HL-60 (cell line): ENCODE measurements around the gene PMIS2.

Source experiments
- CTCF ChIP-seq: IDR thresholded peaks from one replicate; pipeline ENCODE4 v1.5.1; 2011; ENCODE audit warnings: low read length, control low read depth, inconsistent platforms; ENCODE audit not compliant: insufficient read depth
- POLR2AphosphoS5 ChIP-seq: IDR thresholded peaks from 2 replicates; pipeline ENCODE4 v1.6.1; 2012; ENCODE audit warnings: low read depth
- SPI1 ChIP-seq: IDR thresholded peaks from 2 replicates; pipeline ENCODE4 v1.6.1; 2012; ENCODE audit warnings: low read depth, mild to moderate bottlenecking, borderline replicate concordance
- TF ChIP-seq, protein P1 (sequence below): IDR thresholded peaks from 2 replicates; pipeline ENCODE4 v1.6.1; 2012; ENCODE audit warnings: low read depth; ENCODE audit not compliant: insufficient replicate concordance

DNA sequence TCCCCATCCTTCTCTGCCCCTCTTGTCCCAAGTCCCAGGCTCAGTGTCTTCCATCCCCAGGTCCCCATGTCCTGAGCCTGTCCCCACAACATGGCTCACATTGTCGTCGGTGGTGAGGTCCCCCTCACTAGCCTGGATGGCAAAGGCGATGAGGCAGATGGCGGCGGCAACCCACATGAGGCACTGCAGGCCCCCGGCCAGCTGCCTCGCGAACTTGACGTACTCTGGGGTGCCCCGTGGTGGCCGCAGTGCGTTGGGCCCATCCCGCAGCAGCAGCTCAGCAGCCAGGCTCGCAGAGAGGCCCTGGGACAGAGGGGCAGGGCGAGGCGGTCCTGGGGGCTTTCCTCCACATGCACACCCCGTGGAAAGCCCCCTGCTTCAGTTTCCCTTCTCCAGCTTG, 23.6 kb upstream of the PMIS2 start:
- TF ChIP-seq CTCF (no peak), POLR2AphosphoS5 (no peak), SPI1 (no peak)
- TF ChIP-seq, protein P1, sequence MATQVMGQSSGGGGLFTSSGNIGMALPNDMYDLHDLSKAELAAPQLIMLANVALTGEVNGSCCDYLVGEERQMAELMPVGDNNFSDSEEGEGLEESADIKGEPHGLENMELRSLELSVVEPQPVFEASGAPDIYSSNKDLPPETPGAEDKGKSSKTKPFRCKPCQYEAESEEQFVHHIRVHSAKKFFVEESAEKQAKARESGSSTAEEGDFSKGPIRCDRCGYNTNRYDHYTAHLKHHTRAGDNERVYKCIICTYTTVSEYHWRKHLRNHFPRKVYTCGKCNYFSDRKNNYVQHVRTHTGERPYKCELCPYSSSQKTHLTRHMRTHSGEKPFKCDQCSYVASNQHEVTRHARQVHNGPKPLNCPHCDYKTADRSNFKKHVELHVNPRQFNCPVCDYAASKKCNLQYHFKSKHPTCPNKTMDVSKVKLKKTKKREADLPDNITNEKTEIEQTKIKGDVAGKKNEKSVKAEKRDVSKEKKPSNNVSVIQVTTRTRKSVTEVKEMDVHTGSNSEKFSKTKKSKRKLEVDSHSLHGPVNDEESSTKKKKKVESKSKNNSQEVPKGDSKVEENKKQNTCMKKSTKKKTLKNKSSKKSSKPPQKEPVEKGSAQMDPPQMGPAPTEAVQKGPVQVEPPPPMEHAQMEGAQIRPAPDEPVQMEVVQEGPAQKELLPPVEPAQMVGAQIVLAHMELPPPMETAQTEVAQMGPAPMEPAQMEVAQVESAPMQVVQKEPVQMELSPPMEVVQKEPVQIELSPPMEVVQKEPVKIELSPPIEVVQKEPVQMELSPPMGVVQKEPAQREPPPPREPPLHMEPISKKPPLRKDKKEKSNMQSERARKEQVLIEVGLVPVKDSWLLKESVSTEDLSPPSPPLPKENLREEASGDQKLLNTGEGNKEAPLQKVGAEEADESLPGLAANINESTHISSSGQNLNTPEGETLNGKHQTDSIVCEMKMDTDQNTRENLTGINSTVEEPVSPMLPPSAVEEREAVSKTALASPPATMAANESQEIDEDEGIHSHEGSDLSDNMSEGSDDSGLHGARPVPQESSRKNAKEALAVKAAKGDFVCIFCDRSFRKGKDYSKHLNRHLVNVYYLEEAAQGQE: no peak
